Measurements from ENCODE around the gene KRT82.

DNA sequence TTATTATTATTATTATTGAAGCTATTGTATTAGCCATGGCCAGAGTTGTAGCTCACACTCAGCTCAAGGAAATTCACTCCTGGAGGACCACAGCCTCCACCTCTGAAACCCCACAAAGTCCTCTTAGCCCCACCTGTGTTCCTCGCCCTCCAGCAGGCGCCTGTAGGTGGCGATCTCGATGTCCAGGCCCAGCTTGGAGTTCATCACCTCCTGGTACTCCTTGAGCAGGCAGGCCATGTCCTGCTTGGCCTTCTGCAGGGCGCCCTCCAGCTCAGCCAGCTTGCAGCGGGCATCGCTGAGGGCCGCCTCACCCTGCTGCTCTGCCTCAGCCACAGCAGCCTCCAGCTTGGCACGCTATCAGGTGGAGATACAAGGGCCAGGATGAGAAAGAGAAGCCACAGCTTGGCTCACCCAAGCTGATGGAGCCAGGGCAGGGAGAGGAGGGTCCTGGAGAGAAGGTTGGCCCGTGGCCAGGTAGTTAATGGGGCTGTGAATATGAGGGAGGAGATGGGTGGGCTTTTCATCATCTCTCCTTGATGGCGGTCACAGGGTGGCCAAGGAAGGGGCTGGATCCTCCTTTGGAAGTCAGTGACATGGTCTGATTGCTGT, 43.9 kb downstream of the KRT82 start:
- TF ChIP-seq, protein P1, sequence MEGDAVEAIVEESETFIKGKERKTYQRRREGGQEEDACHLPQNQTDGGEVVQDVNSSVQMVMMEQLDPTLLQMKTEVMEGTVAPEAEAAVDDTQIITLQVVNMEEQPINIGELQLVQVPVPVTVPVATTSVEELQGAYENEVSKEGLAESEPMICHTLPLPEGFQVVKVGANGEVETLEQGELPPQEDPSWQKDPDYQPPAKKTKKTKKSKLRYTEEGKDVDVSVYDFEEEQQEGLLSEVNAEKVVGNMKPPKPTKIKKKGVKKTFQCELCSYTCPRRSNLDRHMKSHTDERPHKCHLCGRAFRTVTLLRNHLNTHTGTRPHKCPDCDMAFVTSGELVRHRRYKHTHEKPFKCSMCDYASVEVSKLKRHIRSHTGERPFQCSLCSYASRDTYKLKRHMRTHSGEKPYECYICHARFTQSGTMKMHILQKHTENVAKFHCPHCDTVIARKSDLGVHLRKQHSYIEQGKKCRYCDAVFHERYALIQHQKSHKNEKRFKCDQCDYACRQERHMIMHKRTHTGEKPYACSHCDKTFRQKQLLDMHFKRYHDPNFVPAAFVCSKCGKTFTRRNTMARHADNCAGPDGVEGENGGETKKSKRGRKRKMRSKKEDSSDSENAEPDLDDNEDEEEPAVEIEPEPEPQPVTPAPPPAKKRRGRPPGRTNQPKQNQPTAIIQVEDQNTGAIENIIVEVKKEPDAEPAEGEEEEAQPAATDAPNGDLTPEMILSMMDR (IDR thresholded peaks at IDR 0.05), result no peak
- TF ChIP-seq POLR2A (IDR thresholded peaks at IDR 0.05), result no peak
